ENCODE results near the gene YIF1B.

- TF ChIP-seq CTCF (IDR thresholded peaks at IDR 0.05; ENCODE audit: low read depth, low read length) (no peak), POLR2A (IDR thresholded peaks at IDR 0.05; ENCODE audit: extremely low read depth, insufficient read length) (no peak)
Measured at GRCh38 chr19:38277969-38278680, 37.6 kb downstream of the YIF1B start.
